Chondrocyte (in vitro differentiated cells): ENCODE results near the gene MARCHF6. TPM values are rescaled to one million over a fixed set of nuclear protein-coding genes. Genes with fewer than 3 reads are reported as not detected.
"Not testable (repeated sequence)": the region's sequence is repeated elsewhere in the genome, so short reads cannot be mapped to it uniquely, and the experiment has no call there.

Experiments
- DNase-seq: peaks from one replicate; pipeline ENCODE4 v3.0.0; 2021; ENCODE audit warnings: mixed read lengths, low spot score
- H3K27ac Mint-ChIP-seq: one replicate; pipeline ENCODE4 v1.8.0; 2021; ENCODE audit warnings: mild to moderate bottlenecking, moderate library complexity, mixed read lengths; ENCODE audit not compliant: unreplicated experiment
- H3K27me3 Mint-ChIP-seq: 2 replicates; pipeline ENCODE4 v1.8.0; 2021; ENCODE audit warnings: low read depth, mixed read lengths
- H3K36me3 Mint-ChIP-seq: 2 replicates; pipeline ENCODE4 v1.8.0; 2021; ENCODE audit warnings: low read depth, mixed read lengths
- H3K4me1 Mint-ChIP-seq: 2 replicates; pipeline ENCODE4 v1.8.0; 2021; ENCODE audit warnings: low read depth, mild to moderate bottlenecking, mixed read lengths
- H3K4me3 Mint-ChIP-seq: one replicate; pipeline ENCODE4 v1.8.0; 2021; ENCODE audit warnings: mild to moderate bottlenecking, moderate library complexity, mixed read lengths; ENCODE audit not compliant: unreplicated experiment
- H3K9me3 Mint-ChIP-seq: 2 replicates; pipeline ENCODE4 v1.8.0; 2021; ENCODE audit warnings: low read depth, mixed read lengths
- CTCF ChIP-seq: fragments of 200-600 bp; sonication (generic); IDR thresholded peaks from 2 replicates; pipeline ENCODE4 v1.5.0; 2021; ENCODE audit warnings: antibody characterized with exemption, mild to moderate bottlenecking, moderate library complexity
- total RNA-seq: library from RNA; stranded (reverse); gene quantifications from 3 replicates; pipeline ENCODE4 v1.2.1, GENCODE V29; 2021

The MARCHF6 gene
- total RNA-seq, 1 donor from 2014 or later: 149 TPM

GRCh38 chr5:10307206-10308148 lies 46.0 kb upstream of the MARCHF6 start, which contains the start of gene CMBL:
Gene CMBL (minus strand): TSS chr5:10307902. CDS start chr5:10290762, 17,140 bp downstream.
- H3K4me3 Mint-ChIP-seq: peak within 1 kb of the TSS; percentile 90
- H3K27me3 Mint-ChIP-seq: no peaks in the 10 kb centered on the region
- DNase-seq: peak; percentile 88
- peaks cover 54% of the 10 kb centered on the region for H3K4me1 Mint-ChIP-seq
- no peaks in the 10 kb centered on the region for H3K36me3 Mint-ChIP-seq
- peaks cover 3% of the 10 kb centered on the region for H3K9me3 Mint-ChIP-seq
- peak within 1 kb of the TSS; percentile 90 for H3K27ac Mint-ChIP-seq
- TF ChIP-seq CTCF: no peak

- no peak overlapping the region for H3K4me3 Mint-ChIP-seq
- H3K27ac Mint-ChIP-seq: peak overlapping the region; percentile 6
Measured at GRCh38 chr5:10308844-10309243, 44.7 kb upstream of the MARCHF6 start.

DNA sequence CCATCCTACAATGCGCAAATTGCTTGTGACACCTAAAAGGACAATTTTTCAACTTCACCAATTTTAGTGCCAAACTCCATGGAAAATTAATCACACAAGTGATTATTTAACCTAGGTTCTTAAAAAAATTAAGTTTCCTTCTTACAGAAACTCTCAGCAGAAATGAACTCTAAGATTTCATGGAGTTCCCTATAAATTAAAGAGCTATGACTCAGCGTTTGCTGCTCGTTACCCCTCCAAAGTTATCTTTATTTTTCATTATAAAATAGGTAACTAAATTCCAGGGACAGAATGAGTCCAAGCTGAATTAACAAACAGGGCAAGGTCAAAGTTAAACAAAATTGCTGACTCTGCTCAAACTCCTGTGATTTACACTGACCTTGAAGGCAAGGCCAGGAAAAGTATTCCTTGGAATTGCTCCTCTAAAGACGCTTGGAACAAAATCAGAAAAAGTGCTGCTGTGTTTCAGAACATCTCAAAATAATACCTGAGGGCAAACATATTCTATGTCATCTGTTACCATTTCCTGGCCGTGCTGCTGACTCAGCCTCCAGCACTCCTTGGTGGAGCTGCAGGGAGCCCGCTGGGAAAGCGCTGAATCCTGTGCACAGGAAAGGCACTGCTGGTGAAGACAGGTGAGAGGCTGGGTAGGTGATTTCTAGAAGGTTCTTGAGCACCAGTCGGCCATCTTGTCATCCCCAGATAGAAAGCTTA lies 43.3 kb upstream of the MARCHF6 start:
- Mint-ChIP-seq H3K27me3 (no peaks in the 10 kb centered on the region), H3K4me3 (no peak overlapping the region), H3K4me1 (peaks cover 47% of the 10 kb centered on the region), H3K9me3 (peaks cover 3% of the 10 kb centered on the region), H3K36me3 (no peaks in the 10 kb centered on the region), H3K27ac (peak overlapping the region; percentile 52)
- TF ChIP-seq CTCF: no peak
- DNase-seq: no peak

More at GRCh38 chr5:10308844-10309243, 44.7 kb upstream of the MARCHF6 start:
- H3K36me3 Mint-ChIP-seq: no peaks in the 10 kb centered on the region
- DNase-seq: no peak
- no peaks in the 10 kb centered on the region for H3K27me3 Mint-ChIP-seq
- peaks cover 47% of the 10 kb centered on the region for H3K4me1 Mint-ChIP-seq
- H3K9me3 Mint-ChIP-seq: peaks cover 3% of the 10 kb centered on the region
- no peak for TF ChIP-seq CTCF

DNA sequence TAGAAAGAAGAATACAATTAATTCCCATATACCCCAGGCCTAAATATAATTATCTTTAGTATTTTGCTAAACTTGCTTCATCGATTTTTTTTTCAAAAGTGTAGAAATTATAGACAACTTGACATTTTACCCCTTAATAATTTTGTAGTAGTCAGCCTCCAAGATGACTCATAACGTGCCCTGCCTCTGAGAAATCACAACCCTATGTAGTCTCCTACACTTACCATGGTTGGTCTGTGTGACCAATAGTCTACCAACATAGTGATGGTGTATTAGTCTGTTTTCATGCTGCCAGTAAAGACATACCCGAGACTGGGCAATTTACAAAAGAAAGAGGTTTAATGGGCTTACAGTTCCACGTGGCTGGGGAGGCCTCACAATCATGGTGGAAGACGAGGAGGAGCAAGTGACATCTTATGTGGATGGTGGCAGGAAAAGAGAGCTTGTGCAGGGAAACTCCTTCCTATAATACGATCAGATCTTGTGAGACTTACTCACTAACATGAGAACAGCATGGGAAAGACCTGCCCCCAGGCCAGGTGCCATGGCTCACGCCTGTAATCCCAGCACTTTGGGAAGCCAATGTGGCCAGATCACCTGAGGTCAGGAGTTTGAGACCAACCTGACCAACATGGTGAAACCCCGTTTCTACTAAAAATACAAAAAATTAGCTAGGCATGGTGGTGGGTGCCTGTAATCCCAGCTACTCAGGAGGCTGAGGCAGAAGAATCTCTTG lies 42.5 kb upstream of the MARCHF6 start:
- H3K27me3 Mint-ChIP-seq, DNase-seq, H3K36me3 Mint-ChIP-seq, H3K9me3 Mint-ChIP-seq, H3K4me3 Mint-ChIP-seq: not testable (repeated sequence)
- Mint-ChIP-seq H3K4me1 (peaks cover 43% of the 10 kb centered on the region), H3K27ac (peak overlapping the region; percentile 52)

DNA sequence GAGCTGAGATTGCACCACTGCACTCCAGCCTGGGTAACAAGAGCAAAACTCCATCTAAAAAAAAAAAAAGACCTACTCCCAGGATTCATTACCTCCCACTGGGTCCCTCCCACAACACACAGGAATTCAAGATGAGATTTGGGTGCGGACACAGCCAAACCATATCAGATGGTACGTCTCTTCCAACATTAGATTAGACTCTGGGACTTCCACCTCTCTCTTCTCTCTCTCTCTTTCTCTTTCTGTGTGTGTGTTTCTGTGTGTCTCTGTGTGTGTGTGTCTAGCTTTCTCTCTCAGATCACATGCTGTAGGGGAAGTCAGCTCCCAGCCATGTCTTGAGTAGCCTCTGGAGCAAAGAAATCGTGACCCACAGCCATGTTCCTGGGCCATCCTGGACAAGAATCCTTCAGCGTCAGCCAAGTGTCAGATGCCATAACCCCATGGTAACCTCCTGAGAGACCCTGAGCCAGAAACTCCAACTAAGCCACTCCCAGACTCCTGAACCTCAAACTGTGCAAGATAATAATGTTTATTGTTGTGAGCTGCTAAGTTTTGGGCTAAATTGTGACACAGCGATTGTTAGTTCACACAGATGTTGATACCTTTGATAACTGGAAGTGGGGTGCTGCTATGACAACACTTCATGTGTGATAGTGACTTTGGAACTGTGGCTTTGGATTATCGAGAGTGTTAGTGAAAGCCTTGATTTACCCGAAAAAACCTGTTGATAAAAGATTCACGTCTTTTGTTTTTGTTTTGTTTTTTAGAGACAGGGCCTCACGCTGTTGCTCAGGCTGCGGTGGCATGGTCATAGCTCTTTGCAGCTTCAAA lies 41.7 kb upstream of the MARCHF6 start:
- H3K4me1 Mint-ChIP-seq: peaks cover 35% of the 10 kb centered on the region
- DNase-seq: no peak
- TF ChIP-seq CTCF: no peak
- H3K4me3 Mint-ChIP-seq: no peak overlapping the region
- peaks cover 3% of the 10 kb centered on the region for H3K9me3 Mint-ChIP-seq
- H3K27me3 Mint-ChIP-seq: no peaks in the 10 kb centered on the region
- H3K36me3 Mint-ChIP-seq: no peaks in the 10 kb centered on the region
- no peak overlapping the region for H3K27ac Mint-ChIP-seq
